SU-DHL-6 (cell line): ENCODE data around the gene MUC2.

Source experiments
- H2AFZ ChIP-seq: fragments of 200-600 bp; sonication (generic); 2 replicates; pipeline ENCODE4 v1.6.1; 2014; ENCODE audit warnings: low read depth, mild to moderate bottlenecking, moderate library complexity, mixed read lengths, antibody characterized with exemption, low read length; ENCODE audit not compliant: severe bottlenecking
- H3F3A ChIP-seq: fragments of 200-600 bp; shearing (Covaris generic); 2 replicates; pipeline ENCODE4 v1.6.0; 2016; ENCODE audit warnings: antibody characterized with exemption, mild to moderate bottlenecking; ENCODE audit not compliant: insufficient read depth
- H3K27ac ChIP-seq: fragments of 200-600 bp; sonication (generic); 2 replicates; pipeline ENCODE4 v1.5.1; 2016; ENCODE audit warnings: low read depth, mild to moderate bottlenecking, low read length, moderate library complexity, mixed read lengths
- H3K27me3 ChIP-seq: fragments of 200-600 bp; sonication (generic), shearing (Covaris generic); 2 replicates; pipeline ENCODE4 v1.6.0; 2014; ENCODE audit warnings: mild to moderate bottlenecking, low read length
- H3K36me3 ChIP-seq: fragments of 200-600 bp; sonication (generic); 2 replicates; pipeline ENCODE4 v1.6.1; 2014; ENCODE audit warnings: mild to moderate bottlenecking, low read length, mixed read lengths
- H3K4me2 ChIP-seq: fragments of 300-600, 200-600 bp; shearing (Covaris generic), sonication (generic); 2 replicates; pipeline ENCODE4 v1.6.0; 2014; ENCODE audit warnings: low read length, low read depth, mild to moderate bottlenecking; ENCODE audit not compliant: poor library complexity, severe bottlenecking
- H3K4me3 ChIP-seq: fragments of 200-600 bp; sonication (generic); 2 replicates; pipeline ENCODE4 v1.5.1; 2014; ENCODE audit warnings: antibody characterized with exemption, low read length, mild to moderate bottlenecking, mixed read lengths; ENCODE audit not compliant: insufficient read depth, poor library complexity, severe bottlenecking
- H3K79me2 ChIP-seq: fragments of 200-600 bp; sonication (generic); 2 replicates; pipeline ENCODE4 v1.6.1; 2014; ENCODE audit warnings: mild to moderate bottlenecking, low read length, moderate library complexity; ENCODE audit not compliant: insufficient read depth
- H3K9ac ChIP-seq: fragments of 200-600 bp; sonication (generic); 2 replicates; pipeline ENCODE4 v1.7.0; 2014; ENCODE audit warnings: mild to moderate bottlenecking, low read length
- H3K9me2 ChIP-seq: fragments of 200-600 bp; sonication (generic); replicated peaks from 2 replicates; pipeline ENCODE4 v1.6.1; 2014; ENCODE audit warnings: low read length; ENCODE audit not compliant: insufficient read depth
- H3K9me3 ChIP-seq: fragments of 200-600 bp; sonication (generic); 2 replicates; pipeline ENCODE4 v1.6.1; 2014; ENCODE audit warnings: low read length, mixed read lengths; ENCODE audit not compliant: insufficient read depth
- H4K20me1 ChIP-seq: fragments of 200-600 bp; sonication (generic); 2 replicates; pipeline ENCODE4 v1.6.1; 2014; ENCODE audit warnings: low read depth, mild to moderate bottlenecking, antibody characterized with exemption, low read length, moderate library complexity, mixed read lengths
- CTCF ChIP-seq: fragments of 200-600 bp; sonication (generic); IDR thresholded peaks from one replicate; pipeline ENCODE4 v1.5.1; 2017; ENCODE audit warnings: antibody characterized with exemption, mild to moderate bottlenecking, low read length, moderate library complexity; ENCODE audit not compliant: insufficient read depth, poor library complexity, severe bottlenecking
- EZH2phosphoT487 ChIP-seq: fragments of 200-600 bp; sonication (generic), shearing (Covaris generic); conservative IDR thresholded peaks from 2 replicates; pipeline ENCODE4 v1.6.1; 2018; ENCODE audit warnings: mild to moderate bottlenecking, antibody characterized with exemption, low read length, moderate library complexity, mixed read lengths

The MUC2 gene

DNA sequence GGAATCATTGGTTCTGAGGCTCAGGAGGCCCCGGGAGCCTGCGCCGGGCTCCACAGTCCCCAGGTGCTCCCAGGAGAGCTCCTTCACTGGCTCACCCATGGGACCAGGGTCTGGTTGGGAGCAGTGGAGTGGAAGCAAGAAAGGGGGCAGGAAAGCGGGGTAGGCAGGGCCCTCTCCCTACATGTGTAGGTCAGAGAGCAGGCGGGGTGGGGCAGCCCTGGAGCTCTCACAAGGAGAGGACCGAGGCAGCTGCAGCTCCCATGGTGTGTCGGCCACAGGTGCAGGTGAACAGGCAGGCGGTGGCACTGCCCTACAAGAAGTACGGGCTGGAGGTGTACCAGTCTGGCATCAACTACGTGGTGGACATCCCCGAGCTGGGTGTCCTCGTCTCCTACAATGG lies 28.3 kb downstream of the MUC2 start:
- no peak for TF ChIP-seq CTCF
- Histone ChIP-seq H3K9me2 (no peaks in the 10 kb centered on the region), H3K27me3 (no peaks in the 10 kb centered on the region), H4K20me1 (no peaks in the 10 kb centered on the region), H3K9me3 (peaks cover 12% of the 10 kb centered on the region; the same call in 1 of the 2 replicates), H3K4me3 (no peak overlapping the region), H3K27ac (no peak overlapping the region), H3K9ac (no peak overlapping the region), H3K79me2 (no peaks in the 10 kb centered on the region), H3F3A (no peaks in the 10 kb centered on the region), H3K4me2 (no peak overlapping the region), H2AFZ (no peak overlapping the region), H3K36me3 (no peaks in the 10 kb centered on the region)

- Histone ChIP-seq H3K79me2 (no peaks in the 10 kb centered on the region), H3K36me3 (no peaks in the 10 kb centered on the region), H2AFZ (no peak overlapping the region), H3K4me3 (no peak overlapping the region), H3K9me3 (peaks cover 12% of the 10 kb centered on the region; the same call in 1 of the 2 replicates), H3K27me3 (no peaks in the 10 kb centered on the region), H3K27ac (no peak overlapping the region), H3F3A (no peaks in the 10 kb centered on the region), H4K20me1 (no peaks in the 10 kb centered on the region), H3K4me2 (no peak overlapping the region), H3K9ac (no peak overlapping the region), H3K9me2 (no peaks in the 10 kb centered on the region)
- no peak for TF ChIP-seq CTCF
Observed at GRCh38 chr11:1103401-1104360, 29.0 kb downstream of the MUC2 start.

- Histone ChIP-seq H3K9me3 (peaks cover 6% of the 10 kb centered on the region; the same call in 1 of the 2 replicates), H3K9me2 (no peaks in the 10 kb centered on the region), H3K79me2 (no peaks in the 10 kb centered on the region), H3K4me3 (no peak overlapping the region), H3K4me2 (no peak overlapping the region), H3K27me3 (no peaks in the 10 kb centered on the region), H3K9ac (no peak overlapping the region), H4K20me1 (no peaks in the 10 kb centered on the region), H3K27ac (no peak overlapping the region), H2AFZ (no peak overlapping the region), H3F3A (no peaks in the 10 kb centered on the region), H3K36me3 (no peaks in the 10 kb centered on the region)
- TF ChIP-seq CTCF, result no peak
- TF ChIP-seq EZH2phosphoT487, result no peak
Observed at GRCh38 chr11:1104411-1105182, 29.9 kb downstream of the MUC2 start.
